GM23248 (cell line): ENCODE data around the gene GPR68.

ENCODE experiments used
- EZH2 ChIP-seq: fragments of 200-600 bp; sonication (generic); IDR thresholded peaks from 2 replicates; pipeline ENCODE4 v1.6.1; 2018; ENCODE audit warnings: antibody characterized with exemption, mild to moderate bottlenecking; ENCODE audit not compliant: insufficient read depth, poor library complexity, severe bottlenecking
- EZH2phosphoT487 ChIP-seq: fragments of 200-600 bp; sonication (generic); IDR thresholded peaks from 2 replicates; pipeline ENCODE4 v1.6.1; 2018; ENCODE audit warnings: antibody characterized with exemption, moderate library complexity, mild to moderate bottlenecking, low read depth; ENCODE audit not compliant: insufficient read depth

DNA sequence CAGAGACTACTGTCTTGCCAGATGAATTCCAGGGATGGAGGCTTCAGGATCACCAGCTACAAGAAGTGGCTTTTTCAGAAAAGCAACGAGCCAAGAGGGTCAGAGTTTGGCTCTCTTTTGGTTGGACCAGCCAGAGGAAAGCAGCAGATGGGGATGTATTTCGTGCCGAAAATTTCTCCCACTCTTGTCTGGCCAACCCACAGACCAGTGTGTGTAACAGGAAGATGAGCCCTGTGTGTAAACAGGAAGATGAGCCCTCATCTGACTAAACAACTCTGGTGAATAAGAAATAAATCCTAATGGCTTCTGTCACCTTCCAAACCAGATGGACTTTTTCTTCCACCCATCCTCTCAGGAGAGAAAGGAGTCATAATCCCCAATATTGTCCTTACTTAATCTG is 13.1 kb downstream of the GPR68 start:
- TF ChIP-seq EZH2, result no peak
- no peak for TF ChIP-seq EZH2phosphoT487
